Thyroid gland (tissue), 4 donors: ENCODE measurements around the gene OXSM. TPM values are rescaled to one million over a fixed set of nuclear protein-coding genes. Genes with fewer than 3 reads are reported as not detected.

Experiments used
- DNase-seq, 2 donors: peaks; one replicate each; pipeline ENCODE4 v3.0.0-alpha.2; 2019
- H3K27ac ChIP-seq, 3 donors: fragments of 200-600 bp; sonication (generic); 1 replicate in 2 of 3; 2 replicates in 1 of 3; pipeline ENCODE4 v1.5.1; 2016 to 2019; ENCODE audit warnings: mild to moderate bottlenecking in 1 of 3, moderate library complexity in 1 of 3
- H3K27me3 ChIP-seq: fragments of 200-600 bp; sonication (generic); one replicate; pipeline ENCODE4 v1.5.1; 2019
- H3K36me3 ChIP-seq, 2 donors: fragments of 200-600 bp; sonication (generic); one replicate each; pipeline ENCODE4 v1.5.1; 2016 to 2019
- H3K4me1 ChIP-seq, 2 donors: fragments of 200-600 bp; sonication (generic); one replicate each; pipeline ENCODE4 v1.5.1; 2017 to 2019
- H3K4me3 ChIP-seq, 3 donors: fragments of 200-600 bp; sonication (generic); replicated peaks in 1 of 3; 1 replicate in 2 of 3; 2 replicates in 1 of 3; pipeline ENCODE4 v1.5.1; 2016; ENCODE audit warnings: mild to moderate bottlenecking in 1 of 3
- H3K9me3 ChIP-seq: fragments of 200-600 bp; sonication (generic); one replicate; pipeline ENCODE4 v1.5.1; 2017
- POLR2A ChIP-seq, 2 donors: fragments of 450-650 bp; IDR thresholded peaks; one replicate each; pipeline ENCODE4 v1.6.1; 2017; ENCODE audit warnings: antibody characterized with exemption in 2 of 2, mild to moderate bottlenecking in 2 of 2, moderate library complexity in 1 of 2
- WGBS, 2 donors: methylation state at CpG; one replicate each; pipeline ENCODE4 v1.1.5; 2017; 5-methylcytosine and 5-hydroxymethylcytosine counted together
- intact Hi-C: fragments of 100-400 bp; cut with DNase I; formaldehyde crosslinking; loops from one replicate; pipeline ENCODE4 v1.15.1; 2023
- total RNA-seq, 4 donors: library from RNA; depleted of rRNA; stranded (reverse); fragments of >200 nt; gene quantifications; one replicate each; pipeline ENCODE4 v1.2.3, GENCODE V29; 2016
- TF ChIP-seq, protein P1 (sequence below), 6 experiments: fragments of 200-600 bp in 3 of 6; fragments of 450-650 bp in 3 of 6; sonication (generic) in 3 of 6; IDR thresholded peaks; one replicate each; pipeline ENCODE4 v1.5.1; 2016 to 2019; ENCODE audit warnings: antibody characterized with exemption in 6 of 6, mild to moderate bottlenecking in 2 of 6, inconsistent platforms in 1 of 6, moderate library complexity in 1 of 6

Gene OXSM
- total RNA-seq, 4 donors from 2014 or later, result 13.4 to 40.7 (median 14.5) TPM

DNA sequence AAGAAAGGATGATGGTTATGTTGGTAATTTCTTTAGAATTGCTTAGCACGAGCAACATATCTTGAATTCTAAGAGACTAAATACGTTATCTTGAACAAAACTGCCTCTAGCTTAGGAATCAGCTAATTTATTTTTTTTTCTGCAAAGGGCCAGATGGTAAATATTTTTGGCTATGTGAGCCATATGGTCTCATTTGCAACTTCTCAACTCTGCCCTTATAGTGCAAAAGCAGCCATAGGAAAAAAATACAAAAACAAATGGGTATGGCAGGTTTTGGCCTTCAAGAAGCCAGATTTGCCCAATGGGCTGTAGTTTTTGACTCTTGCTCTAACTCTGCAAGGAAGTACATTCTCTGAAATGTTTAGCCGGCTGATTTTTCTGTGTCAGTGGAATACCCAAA lies 11.9 kb downstream of the OXSM start:
- Histone ChIP-seq H3K36me3 (no peaks in the 10 kb centered on the region), H3K27me3 (no peaks in the 10 kb centered on the region), H3K9me3 (no peaks in the 10 kb centered on the region), H3K4me1 (no peaks in the 10 kb centered on the region), H3K27ac (no peak overlapping the region), H3K4me3 (no peak overlapping the region)
- TF ChIP-seq POLR2A (IDR thresholded peaks at IDR 0.05), result no peak
- TF ChIP-seq, protein P1, sequence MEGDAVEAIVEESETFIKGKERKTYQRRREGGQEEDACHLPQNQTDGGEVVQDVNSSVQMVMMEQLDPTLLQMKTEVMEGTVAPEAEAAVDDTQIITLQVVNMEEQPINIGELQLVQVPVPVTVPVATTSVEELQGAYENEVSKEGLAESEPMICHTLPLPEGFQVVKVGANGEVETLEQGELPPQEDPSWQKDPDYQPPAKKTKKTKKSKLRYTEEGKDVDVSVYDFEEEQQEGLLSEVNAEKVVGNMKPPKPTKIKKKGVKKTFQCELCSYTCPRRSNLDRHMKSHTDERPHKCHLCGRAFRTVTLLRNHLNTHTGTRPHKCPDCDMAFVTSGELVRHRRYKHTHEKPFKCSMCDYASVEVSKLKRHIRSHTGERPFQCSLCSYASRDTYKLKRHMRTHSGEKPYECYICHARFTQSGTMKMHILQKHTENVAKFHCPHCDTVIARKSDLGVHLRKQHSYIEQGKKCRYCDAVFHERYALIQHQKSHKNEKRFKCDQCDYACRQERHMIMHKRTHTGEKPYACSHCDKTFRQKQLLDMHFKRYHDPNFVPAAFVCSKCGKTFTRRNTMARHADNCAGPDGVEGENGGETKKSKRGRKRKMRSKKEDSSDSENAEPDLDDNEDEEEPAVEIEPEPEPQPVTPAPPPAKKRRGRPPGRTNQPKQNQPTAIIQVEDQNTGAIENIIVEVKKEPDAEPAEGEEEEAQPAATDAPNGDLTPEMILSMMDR (IDR thresholded peaks at IDR 0.05), result no peak
- intact Hi-C loops, result no loop called here
- DNase-seq, result no peak
- 90 to 95% methylated on average over 3 of the region's 3 CpGs for WGBS, 2 donors

DNA sequence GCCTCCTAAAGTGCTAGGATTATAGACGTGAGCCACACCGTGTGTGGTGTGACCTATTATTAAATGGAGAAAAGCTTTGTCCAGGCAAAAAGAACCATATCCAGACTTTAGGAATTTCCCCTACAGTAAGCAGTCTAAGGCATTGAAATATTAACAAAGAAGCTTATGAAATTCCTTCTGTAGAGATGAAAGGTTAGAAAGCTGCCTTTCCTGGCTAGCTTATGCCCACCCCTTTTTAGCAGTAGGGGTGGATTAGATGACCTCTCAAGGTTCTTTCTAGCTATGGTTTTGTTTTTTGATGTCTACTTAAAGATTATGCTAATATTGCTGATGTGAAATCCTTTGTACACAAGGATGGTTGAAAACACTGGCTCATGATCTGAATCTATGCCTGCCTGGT lies 13.9 kb downstream of the OXSM start:
- Histone ChIP-seq H3K27ac (no peak overlapping the region), H3K4me1 (no peaks in the 10 kb centered on the region), H3K36me3 (no peaks in the 10 kb centered on the region), H3K4me3 (no peak overlapping the region), H3K27me3 (no peaks in the 10 kb centered on the region), H3K9me3 (no peaks in the 10 kb centered on the region)
- DNase-seq, result no peak
- intact Hi-C loops, result no loop called here
- WGBS, 2 donors, result 89 to 93% methylated on average over 2 of the region's 2 CpGs
- TF ChIP-seq, protein P1 (IDR thresholded peaks at IDR 0.05), result no peak
- no peak for TF ChIP-seq POLR2A (IDR thresholded peaks at IDR 0.05)

DNA sequence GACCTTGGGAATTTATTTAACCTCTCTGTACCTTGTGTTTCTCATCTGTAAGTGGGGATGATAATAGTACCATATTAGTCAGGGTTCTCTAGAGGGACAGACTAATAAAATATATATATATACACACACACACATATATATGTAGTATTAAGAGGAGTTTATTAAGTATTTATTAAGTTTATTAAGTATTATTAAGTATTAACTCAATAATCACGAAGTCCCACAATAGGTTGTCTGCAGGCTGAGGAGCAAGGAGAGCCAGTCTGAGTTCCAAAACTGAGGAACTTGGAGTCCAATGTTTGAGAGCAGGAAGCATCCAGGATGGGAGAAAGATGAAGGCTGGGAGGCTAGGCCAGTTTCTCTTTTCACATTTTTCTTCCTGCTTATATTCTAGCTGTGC lies 14.8 kb downstream of the OXSM start:
- H3K27ac ChIP-seq, result no peak overlapping the region
- no peaks in the 10 kb centered on the region for H3K4me1 ChIP-seq
- no peak for DNase-seq
- H3K27me3 ChIP-seq, result no peaks in the 10 kb centered on the region
- H3K36me3 ChIP-seq, result no peaks in the 10 kb centered on the region
- H3K4me3 ChIP-seq, result no peak overlapping the region
- intact Hi-C loops, result no loop called here
- TF ChIP-seq POLR2A (IDR thresholded peaks at IDR 0.05), result no peak
- TF ChIP-seq, protein P1 (IDR thresholded peaks at IDR 0.05), result no peak
- 95 to 98% methylated on average over 1 of the region's 1 CpG for WGBS, 2 donors
- H3K9me3 ChIP-seq, result no peaks in the 10 kb centered on the region

DNA sequence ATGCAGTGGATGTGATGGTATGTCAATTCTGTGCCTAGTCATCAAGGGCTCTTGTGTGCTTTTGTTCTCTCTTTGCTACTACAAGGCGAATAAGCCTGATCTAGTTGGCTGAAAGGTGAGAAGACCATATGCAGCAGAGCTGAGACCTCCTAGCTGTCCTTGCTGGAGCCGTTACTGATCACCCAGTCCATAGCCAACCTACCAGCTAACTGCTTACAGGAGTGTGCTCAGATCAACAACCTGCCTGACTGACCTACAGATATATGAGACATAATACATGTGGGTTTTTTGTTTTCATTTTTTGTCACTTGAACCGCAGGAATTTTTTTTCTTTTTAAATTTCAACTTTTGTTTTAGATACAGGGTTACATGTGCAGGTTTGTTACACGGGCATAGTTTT lies 22.8 kb downstream of the OXSM start:
- Histone ChIP-seq H3K27ac (no peak overlapping the region), H3K36me3 (no peaks in the 10 kb centered on the region), H3K9me3 (no peaks in the 10 kb centered on the region), H3K4me1 (no peaks in the 10 kb centered on the region), H3K4me3 (no peak overlapping the region), H3K27me3 (no peaks in the 10 kb centered on the region)
- TF ChIP-seq POLR2A (IDR thresholded peaks at IDR 0.05), result no peak
- TF ChIP-seq, protein P1 (IDR thresholded peaks at IDR 0.05), result no peak
- WGBS, 2 donors, result 69 to 75% methylated on average over 4 of the region's 4 CpGs
- intact Hi-C loops, result no loop called here
- DNase-seq, result no peak

DNA sequence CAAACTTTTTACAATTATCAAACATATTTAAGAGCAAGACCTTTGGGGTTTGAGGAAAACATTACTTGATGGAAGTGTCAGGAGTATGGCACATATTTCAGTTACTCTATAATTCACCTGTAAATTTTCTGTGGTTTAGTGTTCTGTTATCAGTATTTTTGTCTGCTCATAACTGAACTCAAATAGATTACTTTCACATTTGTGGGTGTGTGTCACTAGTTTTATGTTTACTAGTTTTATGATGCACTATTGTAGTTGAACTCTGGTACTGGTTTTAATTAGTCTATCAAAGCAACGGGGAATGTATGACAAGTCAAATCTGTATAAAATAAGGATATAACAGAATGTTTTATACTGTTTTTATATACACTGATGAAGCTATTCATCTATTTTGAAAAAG lies 27.2 kb downstream of the OXSM start:
- intact Hi-C loops, result no loop called here
- Histone ChIP-seq H3K27ac (no peak overlapping the region), H3K4me3 (no peak overlapping the region), H3K36me3 (no peaks in the 10 kb centered on the region), H3K9me3 (no peaks in the 10 kb centered on the region), H3K4me1 (peaks cover 6 to 9% of the 10 kb centered on the region in 2 donors), H3K27me3 (no peaks in the 10 kb centered on the region)
- DNase-seq, result no peak
- WGBS, 2 donors, result 80 to 88% methylated on average over 1 of the region's 1 CpG
- no peak for TF ChIP-seq POLR2A (IDR thresholded peaks at IDR 0.05)
- TF ChIP-seq, protein P1 (IDR thresholded peaks at IDR 0.05), result no peak
